Testis (tissue), 3 donors: ENCODE results near the gene CPLANE2. TPM values are rescaled to one million over a fixed set of nuclear protein-coding genes. Genes with fewer than 3 reads are reported as not detected.

Source experiments
- DNase-seq: peaks from one replicate; pipeline ENCODE4 v3.0.0-alpha.2; 2019
- H3K27ac ChIP-seq, 2 donors: fragments of 200-600 bp; sonication (generic); one replicate each; pipeline ENCODE4 v1.5.1; 2019
- H3K27me3 ChIP-seq: fragments of 200-600 bp; sonication (generic); one replicate; pipeline ENCODE4 v1.5.1; 2019
- H3K36me3 ChIP-seq: fragments of 200-600 bp; sonication (generic); one replicate; pipeline ENCODE4 v1.5.1; 2017; ENCODE audit warnings: low read depth; ENCODE audit errors: missing control alignments
- H3K4me1 ChIP-seq: fragments of 200-600 bp; sonication (generic); one replicate; pipeline ENCODE4 v1.5.1; 2019
- H3K4me3 ChIP-seq, 2 donors: fragments of 200-600 bp; sonication (generic); one replicate each; pipeline ENCODE4 v1.5.1; 2017 to 2019
- H3K9me3 ChIP-seq: fragments of 200-600 bp; sonication (generic); one replicate; pipeline ENCODE4 v1.5.1; 2017
- POLR2A ChIP-seq: fragments of 450-650 bp; IDR thresholded peaks from one replicate; pipeline ENCODE4 v1.6.1; 2017; ENCODE audit warnings: antibody characterized with exemption, mild to moderate bottlenecking, moderate library complexity
- WGBS, 2 donors: methylation state at CpG; one replicate each; pipeline ENCODE4 v1.1.5; 2018; 5-methylcytosine and 5-hydroxymethylcytosine counted together
- intact Hi-C: fragments of 100-400 bp; cut with DNase I; formaldehyde crosslinking; loops from one replicate; pipeline ENCODE4 v1.15.1; 2023; ENCODE audit warnings: low total_unique reads
- polyA plus RNA-seq: library from polyadenylated mRNA; stranded (reverse); fragments of 350-450 nt; fragmentation: Illumina TruSeq; extraction: RNeasy Lipid Tissue Mini Kit (QIAGEN cat#74804); gene quantifications from one replicate; pipeline ENCODE4 v1.2.3, GENCODE V29; 2014; ENCODE audit warnings: low read depth, low replicate concordance; ENCODE audit not compliant: insufficient read depth
- total RNA-seq, 2 donors: library from RNA; depleted of rRNA; stranded (reverse); fragments of >200 nt; gene quantifications; one replicate each; pipeline ENCODE4 v1.2.3, GENCODE V29; 2016
- TF ChIP-seq, protein P1 (sequence below), 3 experiments: fragments of 450-650 bp in 2 of 3; fragments of 200-600 bp in 1 of 3; sonication (generic) in 1 of 3; IDR thresholded peaks; one replicate each; pipeline ENCODE4 v1.5.1; 2016 to 2019; ENCODE audit warnings: antibody characterized with exemption in 3 of 3, mild to moderate bottlenecking in 2 of 3, moderate library complexity in 1 of 3

CPLANE2 gene
- total and polyA plus RNA-seq, 3 donors from 2014 or later, result 10.6 to 11.8 (median 11.1) TPM

DNA sequence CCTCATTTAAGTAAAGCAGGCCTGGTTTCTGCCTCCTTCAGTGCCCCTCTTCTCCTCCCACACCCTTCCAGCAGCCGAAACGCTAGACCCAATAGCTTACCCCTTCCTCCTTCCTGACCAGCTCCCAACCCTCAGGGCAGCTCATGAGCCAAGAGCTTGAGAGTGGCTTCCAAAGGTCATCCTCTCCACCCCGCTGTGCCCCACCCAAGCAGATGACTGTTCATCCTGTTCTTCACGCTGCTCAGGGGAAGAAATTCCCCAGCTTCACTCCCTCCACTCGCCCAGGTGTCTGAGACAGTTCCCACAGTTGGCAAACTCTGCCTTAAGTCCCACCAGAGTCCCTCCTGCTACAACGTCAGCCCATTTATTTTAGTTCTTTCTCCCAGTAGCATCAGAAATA lies 48.0 kb downstream of the CPLANE2 start:
- no peak for DNase-seq
- H3K27me3 ChIP-seq, result no peaks in the 10 kb centered on the region
- WGBS, 2 donors, result 50 to 56% methylated on average over 6 of the region's 6 CpGs
- intact Hi-C loops, result loop anchor here (2.0 kb wide), 1 partner anchor 110 kb away; no protein-coding TSS in a partner anchor
- no peaks in the 10 kb centered on the region for H3K9me3 ChIP-seq
- no peaks in the 10 kb centered on the region for H3K4me1 ChIP-seq
- peak overlapping the region in 1 of 2 donors; percentile 4 for H3K27ac ChIP-seq
- no peak for TF ChIP-seq POLR2A
- TF ChIP-seq, protein P1, sequence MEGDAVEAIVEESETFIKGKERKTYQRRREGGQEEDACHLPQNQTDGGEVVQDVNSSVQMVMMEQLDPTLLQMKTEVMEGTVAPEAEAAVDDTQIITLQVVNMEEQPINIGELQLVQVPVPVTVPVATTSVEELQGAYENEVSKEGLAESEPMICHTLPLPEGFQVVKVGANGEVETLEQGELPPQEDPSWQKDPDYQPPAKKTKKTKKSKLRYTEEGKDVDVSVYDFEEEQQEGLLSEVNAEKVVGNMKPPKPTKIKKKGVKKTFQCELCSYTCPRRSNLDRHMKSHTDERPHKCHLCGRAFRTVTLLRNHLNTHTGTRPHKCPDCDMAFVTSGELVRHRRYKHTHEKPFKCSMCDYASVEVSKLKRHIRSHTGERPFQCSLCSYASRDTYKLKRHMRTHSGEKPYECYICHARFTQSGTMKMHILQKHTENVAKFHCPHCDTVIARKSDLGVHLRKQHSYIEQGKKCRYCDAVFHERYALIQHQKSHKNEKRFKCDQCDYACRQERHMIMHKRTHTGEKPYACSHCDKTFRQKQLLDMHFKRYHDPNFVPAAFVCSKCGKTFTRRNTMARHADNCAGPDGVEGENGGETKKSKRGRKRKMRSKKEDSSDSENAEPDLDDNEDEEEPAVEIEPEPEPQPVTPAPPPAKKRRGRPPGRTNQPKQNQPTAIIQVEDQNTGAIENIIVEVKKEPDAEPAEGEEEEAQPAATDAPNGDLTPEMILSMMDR (IDR thresholded peaks at IDR 0.05), result no peak
- no peak overlapping the region for H3K4me3 ChIP-seq
- no peaks in the 10 kb centered on the region for H3K36me3 ChIP-seq

DNA sequence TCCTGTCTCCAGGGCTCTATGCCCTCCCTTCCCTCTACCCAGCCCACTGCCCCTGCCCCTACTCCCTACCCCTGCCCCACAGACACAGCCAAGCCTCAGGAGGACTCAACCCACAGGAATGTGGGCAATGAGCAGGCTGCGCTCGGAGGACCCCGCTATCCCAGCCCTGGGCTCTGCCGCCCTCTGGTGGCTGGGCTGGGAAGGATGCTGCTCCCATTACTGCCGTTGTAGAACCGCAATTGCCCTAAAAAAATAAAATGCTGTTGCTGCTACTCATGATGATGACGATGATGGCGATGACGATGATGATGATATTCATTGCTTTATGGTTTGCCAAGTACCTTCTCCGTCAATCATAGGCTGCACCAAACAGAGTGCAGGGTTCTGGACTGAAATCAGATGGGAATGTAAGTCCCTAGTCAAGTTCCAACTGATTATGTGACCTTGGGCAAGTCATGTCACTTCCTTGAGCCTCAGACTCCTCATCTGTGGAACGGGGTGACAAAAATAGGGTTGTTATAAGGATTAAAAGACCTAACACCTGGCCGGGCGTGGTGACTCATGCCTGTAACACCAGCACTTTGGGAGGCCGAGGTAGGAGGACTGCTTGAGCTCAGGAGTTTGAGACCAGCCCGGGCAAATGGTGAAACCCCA lies 49.1 kb downstream of the CPLANE2 start:
- intact Hi-C loops, result loop anchor here (2.0 kb wide), 1 partner anchor 109 kb away; no protein-coding TSS in a partner anchor
- Histone ChIP-seq H3K27ac (no peak overlapping the region), H3K4me1 (no peaks in the 10 kb centered on the region), H3K9me3 (no peaks in the 10 kb centered on the region), H3K27me3 (no peaks in the 10 kb centered on the region), H3K4me3 (no peak overlapping the region), H3K36me3 (no peaks in the 10 kb centered on the region)
- TF ChIP-seq, protein P1 (IDR thresholded peaks at IDR 0.05), result peak; percentile 94 to 96 (median 96)
- TF ChIP-seq POLR2A, result no peak
- 34 to 37% methylated on average over 15 of the region's 15 CpGs for WGBS, 2 donors
- DNase-seq, result peak; percentile 83

DNA sequence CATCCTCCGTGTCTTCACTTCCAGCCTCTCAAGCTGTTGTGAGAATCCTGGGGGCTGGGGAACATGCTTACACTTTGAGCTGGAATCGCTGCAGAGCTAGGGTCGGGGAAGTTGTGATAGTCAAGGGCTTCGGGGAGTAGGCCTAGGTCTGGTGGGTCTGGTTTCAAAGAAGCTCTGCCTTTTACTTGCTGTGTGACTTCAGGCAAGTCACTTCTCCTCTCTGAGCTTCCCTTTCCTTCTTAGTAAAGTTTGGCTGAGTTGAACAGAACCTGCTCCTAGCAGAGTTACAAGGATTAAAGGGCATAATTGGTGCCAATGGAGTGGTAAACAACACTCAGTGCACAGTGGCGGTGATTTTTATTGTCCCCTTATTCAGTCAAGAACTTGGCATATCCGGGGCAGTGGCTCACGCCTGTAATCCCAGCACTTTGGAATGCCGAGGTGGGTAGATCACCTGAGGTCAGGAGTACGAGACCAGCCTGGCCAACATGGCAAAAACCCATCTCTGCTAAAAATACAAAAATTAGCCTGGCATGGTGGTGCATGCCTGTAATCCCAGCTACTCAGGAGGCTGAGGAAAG lies 50.2 kb downstream of the CPLANE2 start:
- no peak overlapping the region for H3K4me3 ChIP-seq
- TF ChIP-seq POLR2A, result no peak
- TF ChIP-seq, protein P1 (IDR thresholded peaks at IDR 0.05), result no peak
- no peak for DNase-seq
- 84 to 93% methylated on average over 8 to 9 of the region's 9 CpGs for WGBS, 2 donors
- peaks cover under 1% of the 10 kb centered on the region for H3K4me1 ChIP-seq
- H3K36me3 ChIP-seq, result no peaks in the 10 kb centered on the region
- no peak overlapping the region for H3K27ac ChIP-seq
- no peaks in the 10 kb centered on the region for H3K9me3 ChIP-seq
- intact Hi-C loops, result no loop called here
- no peaks in the 10 kb centered on the region for H3K27me3 ChIP-seq

DNA sequence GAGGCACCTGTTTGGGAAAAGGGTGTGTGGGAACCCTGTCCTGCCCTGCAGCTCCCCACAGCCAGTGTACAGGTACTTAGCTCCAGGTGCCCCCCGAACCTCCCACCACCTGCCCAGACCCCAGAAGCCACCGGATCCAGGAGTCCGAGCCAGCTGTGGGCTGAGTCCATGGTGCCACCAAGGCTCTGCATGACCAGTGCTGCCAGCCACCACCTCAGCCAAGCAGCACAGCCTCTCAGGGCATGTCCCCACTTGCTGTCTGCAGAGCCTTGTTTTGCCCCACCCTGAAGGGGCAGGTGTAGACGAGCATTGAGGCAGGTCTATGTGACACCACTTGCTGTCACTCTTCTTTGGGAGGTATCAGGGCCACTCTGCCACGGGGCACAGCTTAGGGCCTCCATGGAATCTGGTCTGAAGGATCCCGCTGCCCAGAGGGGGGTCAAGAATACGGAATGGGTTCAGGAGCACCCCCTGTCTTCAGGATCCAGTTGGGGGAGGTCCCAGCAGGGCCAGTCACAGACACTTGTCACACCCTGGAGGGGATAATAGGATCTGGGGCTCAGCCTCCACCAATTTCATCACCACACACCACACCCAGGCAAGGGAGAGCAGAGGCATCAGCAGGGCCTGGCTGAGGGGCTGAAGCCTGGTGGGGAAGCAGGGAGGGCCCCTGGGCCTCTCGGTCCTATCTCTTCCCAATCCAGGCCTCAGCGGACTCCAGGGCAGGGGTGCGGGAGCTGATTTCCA lies 52.3 kb downstream of the CPLANE2 start:
- WGBS, 2 donors, result 93 to 97% methylated on average over 3 to 10 of the region's 10 CpGs
- TF ChIP-seq, protein P1 (IDR thresholded peaks at IDR 0.05), result no peak
- TF ChIP-seq POLR2A, result no peak
- Histone ChIP-seq H3K27ac (no peak overlapping the region), H3K27me3 (no peaks in the 10 kb centered on the region), H3K4me3 (no peak overlapping the region), H3K36me3 (no peaks in the 10 kb centered on the region), H3K9me3 (no peaks in the 10 kb centered on the region), H3K4me1 (peaks cover 7% of the 10 kb centered on the region)
- intact Hi-C loops, result no loop called here
- no peak for DNase-seq
